Endothelial cell (in vitro differentiated cells): ENCODE measurements around the gene PTPRT. TPM values are rescaled to one million over a fixed set of nuclear protein-coding genes. Genes with fewer than 3 reads are reported as not detected.

Source experiments
- DNase-seq: peaks from one replicate; pipeline ENCODE4 v3.0.0; 2021; ENCODE audit warnings: low spot score
- H3K27ac Mint-ChIP-seq: one replicate; pipeline ENCODE4 v1.8.0; 2021; ENCODE audit warnings: mixed read lengths, inconsistent platforms; ENCODE audit not compliant: unreplicated experiment
- H3K27me3 Mint-ChIP-seq: one replicate; pipeline ENCODE4 v1.8.0; 2021; ENCODE audit warnings: mild to moderate bottlenecking, moderate library complexity, mixed read lengths, inconsistent platforms; ENCODE audit not compliant: unreplicated experiment
- H3K36me3 Mint-ChIP-seq: one replicate; pipeline ENCODE4 v1.8.0; 2021; ENCODE audit warnings: mild to moderate bottlenecking, low read depth, mixed read lengths, inconsistent platforms; ENCODE audit not compliant: unreplicated experiment
- H3K4me1 Mint-ChIP-seq: one replicate; pipeline ENCODE4 v1.8.0; 2021; ENCODE audit warnings: mild to moderate bottlenecking, mixed read lengths, inconsistent platforms; ENCODE audit not compliant: unreplicated experiment
- H3K4me3 Mint-ChIP-seq: one replicate; pipeline ENCODE4 v1.8.0; 2021; ENCODE audit warnings: mild to moderate bottlenecking, mixed read lengths, inconsistent platforms; ENCODE audit not compliant: unreplicated experiment
- H3K9me3 Mint-ChIP-seq: one replicate; pipeline ENCODE4 v1.8.0; 2021; ENCODE audit warnings: mixed read lengths, inconsistent platforms; ENCODE audit not compliant: unreplicated experiment
- CTCF ChIP-seq: fragments of 200-600 bp; sonication (generic); IDR thresholded peaks from one replicate; pipeline ENCODE4 v1.5.0; 2021; ENCODE audit warnings: antibody characterized with exemption; ENCODE audit not compliant: unreplicated experiment
- total RNA-seq: library from RNA; stranded (reverse); fragmentation: NEBNext Ultra II Directional; extraction: Animal tissue kit (Norgen Biotek cat#: 25700); gene quantifications from one replicate; pipeline ENCODE4 v1.2.1, GENCODE V29; 2021; ENCODE audit not compliant: unreplicated experiment

Gene PTPRT
- total RNA-seq, 1 donor from 2014 or later: 0.10 TPM

- H3K27ac Mint-ChIP-seq: no peak overlapping the region
- H3K4me3 Mint-ChIP-seq: no peak overlapping the region
- no peak for TF ChIP-seq CTCF
- no peak for DNase-seq
- H3K36me3 Mint-ChIP-seq: peaks cover 10% of the 10 kb centered on the region
- peaks cover 24% of the 10 kb centered on the region for H3K9me3 Mint-ChIP-seq
- no peaks in the 10 kb centered on the region for H3K4me1 Mint-ChIP-seq
- peaks cover 20% of the 10 kb centered on the region for H3K27me3 Mint-ChIP-seq
Observed at GRCh38 chr20:43193443-43193842, 3.7 kb upstream of the PTPRT start.

GRCh38 chr20:43191946-43192863, 2.5 kb upstream of the PTPRT start:
- Mint-ChIP-seq H3K4me1 (no peaks in the 10 kb centered on the region), H3K4me3 (no peak overlapping the region), H3K9me3 (peaks cover 16% of the 10 kb centered on the region), H3K27me3 (peaks cover 21% of the 10 kb centered on the region), H3K36me3 (peaks cover 10% of the 10 kb centered on the region), H3K27ac (no peak overlapping the region)
- peak; percentile 23 for DNase-seq
- peak; percentile 11 for TF ChIP-seq CTCF

GRCh38 chr20:43191143-43191542, 1.4 kb upstream of the PTPRT start:
- Mint-ChIP-seq H3K27me3 (peaks cover 23% of the 10 kb centered on the region), H3K4me1 (no peaks in the 10 kb centered on the region), H3K36me3 (peaks cover 10% of the 10 kb centered on the region), H3K4me3 (no peak overlapping the region), H3K27ac (no peak overlapping the region), H3K9me3 (peaks cover 14% of the 10 kb centered on the region)
- no peak for TF ChIP-seq CTCF
- DNase-seq: no peak

GRCh38 chr20:43190332-43190953, 737 bp upstream of the PTPRT start:
- DNase-seq: no peak
- Mint-ChIP-seq H3K4me1 (no peaks in the 10 kb centered on the region), H3K27me3 (peaks cover 23% of the 10 kb centered on the region), H3K36me3 (peaks cover 10% of the 10 kb centered on the region), H3K9me3 (peaks cover 13% of the 10 kb centered on the region), H3K4me3 (no peak overlapping the region), H3K27ac (no peak overlapping the region)
- TF ChIP-seq CTCF: no peak
